ENCODE results near the gene KRTAP4-3.

DNA sequence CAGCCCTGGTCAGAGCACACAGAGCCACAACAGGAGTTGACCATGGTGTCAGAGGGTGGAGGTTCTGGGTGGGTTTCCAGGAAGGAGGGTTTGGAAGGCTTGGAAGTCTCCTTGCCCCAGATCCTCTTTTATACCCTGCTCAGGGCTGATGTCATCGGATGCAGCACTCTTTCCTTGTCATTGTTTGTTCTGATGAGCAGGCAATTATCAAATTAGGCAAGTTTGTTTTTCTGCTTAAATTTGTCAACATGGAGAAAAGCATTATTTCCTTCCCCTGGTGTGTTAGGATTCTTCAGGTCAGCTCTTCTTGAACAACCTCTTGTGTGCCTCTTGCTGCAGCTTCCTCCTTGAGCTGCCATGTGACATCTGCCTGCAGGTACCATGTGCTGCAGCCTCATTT lies 7.4 kb downstream of the KRTAP4-3 start, which contains the start of gene KRTAP4-4:
- TF ChIP-seq, protein P1, sequence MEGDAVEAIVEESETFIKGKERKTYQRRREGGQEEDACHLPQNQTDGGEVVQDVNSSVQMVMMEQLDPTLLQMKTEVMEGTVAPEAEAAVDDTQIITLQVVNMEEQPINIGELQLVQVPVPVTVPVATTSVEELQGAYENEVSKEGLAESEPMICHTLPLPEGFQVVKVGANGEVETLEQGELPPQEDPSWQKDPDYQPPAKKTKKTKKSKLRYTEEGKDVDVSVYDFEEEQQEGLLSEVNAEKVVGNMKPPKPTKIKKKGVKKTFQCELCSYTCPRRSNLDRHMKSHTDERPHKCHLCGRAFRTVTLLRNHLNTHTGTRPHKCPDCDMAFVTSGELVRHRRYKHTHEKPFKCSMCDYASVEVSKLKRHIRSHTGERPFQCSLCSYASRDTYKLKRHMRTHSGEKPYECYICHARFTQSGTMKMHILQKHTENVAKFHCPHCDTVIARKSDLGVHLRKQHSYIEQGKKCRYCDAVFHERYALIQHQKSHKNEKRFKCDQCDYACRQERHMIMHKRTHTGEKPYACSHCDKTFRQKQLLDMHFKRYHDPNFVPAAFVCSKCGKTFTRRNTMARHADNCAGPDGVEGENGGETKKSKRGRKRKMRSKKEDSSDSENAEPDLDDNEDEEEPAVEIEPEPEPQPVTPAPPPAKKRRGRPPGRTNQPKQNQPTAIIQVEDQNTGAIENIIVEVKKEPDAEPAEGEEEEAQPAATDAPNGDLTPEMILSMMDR (conservative IDR thresholded peaks at IDR 0.05) = no peak
- TF ChIP-seq EZH2 (IDR thresholded peaks at IDR 0.05; ENCODE audit: low read depth) = no peak
